NCI-H2196 treated with DMSO at 0.1 percent for 48 hours (cell line): ENCODE data around the gene TRPM2.

ENCODE experiments used
- DNase-seq: peaks from one replicate; lab custom pipeline; 2025; ENCODE audit not compliant: unreplicated experiment; lab: John Stamatoyannopoulos, UW

Gene TRPM2

GRCh38 chr21:44459712-44460440, 106.5 kb downstream of the TRPM2 start:
- no peak for DNase-seq

- no peak for DNase-seq
Observed at GRCh38 chr21:44460441-44460755, 107.0 kb downstream of the TRPM2 start.

- no peak for DNase-seq
Observed at GRCh38 chr21:44461005-44461404, 107.6 kb downstream of the TRPM2 start.

GRCh38 chr21:44461464-44462001, 108.1 kb downstream of the TRPM2 start:
- DNase-seq: no peak

- DNase-seq: no peak
Observed at GRCh38 chr21:44462086-44462833, 108.8 kb downstream of the TRPM2 start.

- DNase-seq: no peak
Observed at GRCh38 chr21:44462834-44463200, 109.4 kb downstream of the TRPM2 start.

- no peak for DNase-seq
Observed at GRCh38 chr21:44463724-44464123, 110.3 kb downstream of the TRPM2 start.

GRCh38 chr21:44464351-44464750, 110.9 kb downstream of the TRPM2 start:
- no peak for DNase-seq

GRCh38 chr21:44466351-44466954, 113.0 kb downstream of the TRPM2 start:
- DNase-seq: no peak

GRCh38 chr21:44466996-44467858, 113.8 kb downstream of the TRPM2 start:
- no peak for DNase-seq

- DNase-seq: no peak
Observed at GRCh38 chr21:44467859-44468195, 114.4 kb downstream of the TRPM2 start.

GRCh38 chr21:44471341-44471740, 117.9 kb downstream of the TRPM2 start:
- DNase-seq: no peak

GRCh38 chr21:44471996-44472395, 118.6 kb downstream of the TRPM2 start:
- DNase-seq: no peak

GRCh38 chr21:44473915-44474555, 120.6 kb downstream of the TRPM2 start:
- DNase-seq: no peak

GRCh38 chr21:44475266-44475845, 121.9 kb downstream of the TRPM2 start:
- DNase-seq: no peak

- DNase-seq: no peak
Observed at GRCh38 chr21:44477131-44477530, 123.7 kb downstream of the TRPM2 start.

- DNase-seq: no peak
Observed at GRCh38 chr21:44477712-44478111, 124.3 kb downstream of the TRPM2 start.

- DNase-seq: no peak
Observed at GRCh38 chr21:44478124-44478800, 124.8 kb downstream of the TRPM2 start.

- no peak for DNase-seq
Observed at GRCh38 chr21:44478801-44479167, 125.4 kb downstream of the TRPM2 start.
